CD8-positive, alpha-beta memory T cell (primary cell): ENCODE measurements around the gene PKIB. TPM values are rescaled to one million over a fixed set of nuclear protein-coding genes. Genes with fewer than 3 reads are reported as not detected.
"Not testable (repeated sequence)": the region's sequence is repeated elsewhere in the genome, so short reads cannot be mapped to it uniquely, and the experiment has no call there.

Source experiments
- CTCF ChIA-PET: fragments of 350-600 bp; sonication (Branson Sonifier 250); formaldehyde crosslinking; loops from one replicate; lab custom pipeline; 2021; ENCODE audit warnings: antibody characterized with exemption; lab: Charles Lee
- POLR2A ChIA-PET: fragments of 350-600 bp; sonication (Branson Sonifier 250); formaldehyde crosslinking; loops from one replicate; lab custom pipeline; 2021; ENCODE audit warnings: antibody characterized with exemption; lab: Charles Lee
- DNase-seq, 5 donors: peaks; one replicate each; pipeline versions ENCODE4 v3.0.0 to v3.0.0-alpha.2; 2020 to 2022; ENCODE audit warnings: mixed read lengths in 1 of 5
- H3K27ac ChIP-seq: one replicate; pipeline ENCODE4 v1.7.0; 2013; ENCODE audit warnings: low read depth, mild to moderate bottlenecking, low read length, moderate library complexity
- H3K27me3 ChIP-seq: 2 replicates; pipeline ENCODE4 v1.7.0; 2013; ENCODE audit warnings: low read length, mild to moderate bottlenecking; ENCODE audit not compliant: insufficient read depth, poor library complexity, severe bottlenecking
- H3K36me3 ChIP-seq: 2 replicates; pipeline ENCODE4 v1.7.0; 2013; ENCODE audit warnings: mild to moderate bottlenecking, low read length, moderate library complexity; ENCODE audit not compliant: insufficient read depth
- H3K4me1 ChIP-seq: 2 replicates; pipeline ENCODE4 v1.7.0; 2013; ENCODE audit warnings: mild to moderate bottlenecking, low read length, moderate library complexity; ENCODE audit not compliant: insufficient read depth
- H3K4me3 ChIP-seq: 2 replicates; pipeline ENCODE4 v1.7.0; 2013; ENCODE audit warnings: mild to moderate bottlenecking, low read length
- H3K9me3 ChIP-seq: 2 replicates; pipeline ENCODE4 v1.7.0; 2013; ENCODE audit warnings: mild to moderate bottlenecking, low read length
- H3K27ac Mint-ChIP-seq, 8 donors: one replicate each; pipeline ENCODE4 v1.8.0; 2020 to 2021; ENCODE audit warnings: mixed read lengths in 8 of 8, mild to moderate bottlenecking in 6 of 8, inconsistent platforms in 3 of 8, moderate library complexity in 3 of 8
- H3K27me3 Mint-ChIP-seq, 2 donors: one replicate each; pipeline ENCODE4 v1.8.0; 2020 to 2021; ENCODE audit warnings: mixed read lengths in 2 of 2, mild to moderate bottlenecking in 1 of 2, moderate library complexity in 1 of 2
- H3K36me3 Mint-ChIP-seq, 3 donors: one replicate each; pipeline ENCODE4 v1.8.0; 2020 to 2021; ENCODE audit warnings: mixed read lengths in 3 of 3, inconsistent platforms in 1 of 3, mild to moderate bottlenecking in 1 of 3
- H3K4me1 Mint-ChIP-seq, 3 donors: one replicate each; pipeline ENCODE4 v1.8.0; 2020 to 2021; ENCODE audit warnings: mixed read lengths in 3 of 3, inconsistent platforms in 1 of 3, mild to moderate bottlenecking in 1 of 3
- H3K4me3 Mint-ChIP-seq, 7 donors: one replicate each; pipeline ENCODE4 v1.8.0; 2020 to 2021; ENCODE audit warnings: mixed read lengths in 7 of 7, mild to moderate bottlenecking in 6 of 7, moderate library complexity in 4 of 7, inconsistent platforms in 2 of 7
- H3K9me3 Mint-ChIP-seq, 5 donors: one replicate each; pipeline ENCODE4 v1.8.0; 2020 to 2022; ENCODE audit warnings: mixed read lengths in 5 of 5, mild to moderate bottlenecking in 3 of 5, moderate library complexity in 2 of 5, inconsistent platforms in 1 of 5
- polyA plus RNA-seq: library from polyadenylated mRNA; unstranded; fragments of 300-500 nt; fragmentation: Illumina TruSeq; gene quantifications from one replicate; pipeline ENCODE4 v1.2.3, GENCODE V29; 2021
- total RNA-seq, 2 experiments: library from RNA; stranded (reverse); gene quantifications; one replicate each; pipeline ENCODE4 v1.2.3, GENCODE V29; 2021

Gene PKIB
- total and polyA plus RNA-seq, 3 experiments from 2014 or later, result 0.26 to 0.98 TPM; not detected in 1

- no peaks in the 10 kb centered on the region for H3K4me1 Mint-ChIP-seq
- Histone ChIP-seq H3K27me3 (no peaks in the 10 kb centered on the region), H3K4me1 (no peaks in the 10 kb centered on the region), H3K27ac (no peak overlapping the region), H3K4me3 (no peak overlapping the region), H3K36me3 (no peaks in the 10 kb centered on the region), H3K9me3 (no peaks in the 10 kb centered on the region)
- ChIA-PET CTCF (no interaction called here), POLR2A (no interaction called here)
- DNase-seq, result no peak
- no peak overlapping the region for H3K4me3 Mint-ChIP-seq
- H3K36me3 Mint-ChIP-seq, result peaks cover 0 to 4% (median 2%) of the 10 kb centered on the region in 3 donors
- peaks cover 0 to 12% (median 3%) of the 10 kb centered on the region in 5 donors for H3K9me3 Mint-ChIP-seq
- no peak overlapping the region for H3K27ac Mint-ChIP-seq
- peaks cover 4 to 27% of the 10 kb centered on the region in 2 donors for H3K27me3 Mint-ChIP-seq
These were observed 40.9 kb upstream of the PKIB start for GRCh38 chr6:122569230-122569771.

GRCh38 chr6:122571888-122572287 lies 38.3 kb upstream of the PKIB start:
- H3K4me1 Mint-ChIP-seq, result no peaks in the 10 kb centered on the region
- no peak overlapping the region for H3K27ac Mint-ChIP-seq
- CTCF ChIA-PET, result no interaction called here

GRCh38 chr6:122576888-122577287 lies 33.3 kb upstream of the PKIB start:
- Mint-ChIP-seq H3K27ac (no peak overlapping the region), H3K27me3 (peaks cover 0 to 1% of the 10 kb centered on the region in 2 donors), H3K4me1 (no peaks in the 10 kb centered on the region), H3K4me3 (no peak overlapping the region), H3K36me3 (peaks cover 0 to 4% (median 0%) of the 10 kb centered on the region in 3 donors), H3K9me3 (peaks cover 14 to 21% (median 15%) of the 10 kb centered on the region in 5 donors)
- H3K4me3 ChIP-seq, result no peak overlapping the region
- H3K9me3 ChIP-seq, result no peaks in the 10 kb centered on the region
- H3K36me3 ChIP-seq, result no peaks in the 10 kb centered on the region
- no peaks in the 10 kb centered on the region for H3K27me3 ChIP-seq
- CTCF ChIA-PET, result no interaction called here
- H3K4me1 ChIP-seq, result no peaks in the 10 kb centered on the region
- H3K27ac ChIP-seq, result no peak overlapping the region
- DNase-seq, result no peak
- POLR2A ChIA-PET, result no interaction called here

More at GRCh38 chr6:122571888-122572287, 38.3 kb upstream of the PKIB start:
- no peak overlapping the region for H3K4me3 Mint-ChIP-seq
- POLR2A ChIA-PET, result no interaction called here
- H3K9me3 Mint-ChIP-seq, result peaks cover 3 to 20% (median 13%) of the 10 kb centered on the region in 5 donors
- no peaks in the 10 kb centered on the region for H3K9me3 ChIP-seq
- DNase-seq, result no peak
- no peak overlapping the region for H3K4me3 ChIP-seq
- H3K36me3 Mint-ChIP-seq, result peaks cover 0 to 4% (median 0%) of the 10 kb centered on the region in 3 donors
- peaks cover 4 to 17% of the 10 kb centered on the region in 2 donors for H3K27me3 Mint-ChIP-seq
- no peaks in the 10 kb centered on the region for H3K27me3 ChIP-seq
- no peak overlapping the region for H3K27ac ChIP-seq
- no peaks in the 10 kb centered on the region for H3K4me1 ChIP-seq
- H3K36me3 ChIP-seq, result no peaks in the 10 kb centered on the region

DNA sequence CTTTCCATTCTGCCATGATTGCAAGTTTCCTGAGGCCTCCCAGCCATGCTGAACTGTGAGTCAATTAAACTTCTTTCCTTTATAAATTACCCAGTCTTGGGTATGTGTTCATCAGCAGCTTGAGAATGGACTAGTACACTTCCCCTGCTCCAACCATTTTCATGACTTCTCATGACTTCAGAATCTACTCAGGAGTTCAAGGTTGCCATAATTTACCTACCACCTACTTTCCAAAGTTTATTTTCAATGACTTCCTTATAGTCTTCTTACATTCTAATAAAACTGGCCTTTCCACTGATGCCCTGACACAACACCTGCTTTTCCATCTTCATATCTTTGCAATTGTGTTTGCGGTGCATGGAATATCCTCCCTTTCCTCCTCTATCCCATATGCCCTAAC lies 31.2 kb upstream of the PKIB start:
- H3K36me3 ChIP-seq, result no peaks in the 10 kb centered on the region
- Mint-ChIP-seq H3K27me3 (peaks cover 0 to 3% of the 10 kb centered on the region in 2 donors), H3K27ac (no peak overlapping the region), H3K36me3 (no peaks in the 10 kb centered on the region), H3K4me3 (no peak overlapping the region), H3K4me1 (no peaks in the 10 kb centered on the region), H3K9me3 (peaks cover 9 to 17% (median 15%) of the 10 kb centered on the region in 5 donors)
- H3K4me1 ChIP-seq, result no peaks in the 10 kb centered on the region
- H3K4me3 ChIP-seq, result no peak overlapping the region
- no peaks in the 10 kb centered on the region for H3K9me3 ChIP-seq
- no peaks in the 10 kb centered on the region for H3K27me3 ChIP-seq
- POLR2A ChIA-PET, result no interaction called here
- DNase-seq, result no peak
- no peak overlapping the region for H3K27ac ChIP-seq
- CTCF ChIA-PET, result no interaction called here

DNA sequence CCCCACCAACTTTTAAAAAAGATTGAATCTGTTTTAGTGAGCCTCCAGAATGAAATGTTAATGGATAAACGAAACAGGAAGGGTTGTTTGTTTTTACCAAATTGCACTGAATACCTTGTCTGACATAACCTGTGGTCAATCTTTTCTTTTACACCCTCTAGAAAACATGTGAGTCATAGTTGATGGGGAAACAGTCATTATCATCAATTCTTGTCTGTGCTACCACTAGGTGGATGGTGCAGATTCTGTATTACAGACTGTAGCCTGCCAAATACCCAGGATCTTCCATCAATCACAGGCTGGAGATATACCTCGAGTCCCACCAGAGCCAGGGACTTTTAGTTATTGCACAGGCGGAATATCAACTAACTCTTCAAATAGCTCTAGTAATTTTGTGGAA lies 29.5 kb upstream of the PKIB start:
- Mint-ChIP-seq H3K4me3 (no peak overlapping the region), H3K36me3 (no peaks in the 10 kb centered on the region), H3K27ac (no peak overlapping the region), H3K4me1 (no peaks in the 10 kb centered on the region), H3K9me3 (peaks cover 3 to 13% (median 8%) of the 10 kb centered on the region in 5 donors), H3K27me3 (peaks cover 0 to 3% of the 10 kb centered on the region in 2 donors)
- POLR2A ChIA-PET, result no interaction called here
- no peaks in the 10 kb centered on the region for H3K4me1 ChIP-seq
- no peaks in the 10 kb centered on the region for H3K27me3 ChIP-seq
- no peaks in the 10 kb centered on the region for H3K9me3 ChIP-seq
- CTCF ChIA-PET, result no interaction called here
- H3K27ac ChIP-seq, result no peak overlapping the region
- no peak overlapping the region for H3K4me3 ChIP-seq
- H3K36me3 ChIP-seq, result no peaks in the 10 kb centered on the region
- no peak for DNase-seq

GRCh38 chr6:122589115-122589514 lies 21.1 kb upstream of the PKIB start:
- no peak for DNase-seq
- Mint-ChIP-seq H3K27me3 (peaks cover 0 to 4% of the 10 kb centered on the region in 2 donors), H3K4me1 (no peaks in the 10 kb centered on the region), H3K27ac (no peak overlapping the region), H3K4me3 (no peak overlapping the region), H3K36me3 (no peaks in the 10 kb centered on the region), H3K9me3 (peaks cover 0 to 3% (median 2%) of the 10 kb centered on the region in 5 donors)
- H3K27me3 ChIP-seq, result no peaks in the 10 kb centered on the region
- no peaks in the 10 kb centered on the region for H3K4me1 ChIP-seq
- H3K4me3 ChIP-seq, result no peak overlapping the region
- H3K27ac ChIP-seq, result no peak overlapping the region
- no peaks in the 10 kb centered on the region for H3K36me3 ChIP-seq
- H3K9me3 ChIP-seq, result no peaks in the 10 kb centered on the region
- CTCF ChIA-PET, result no interaction called here
- POLR2A ChIA-PET, result no interaction called here

- H3K36me3 ChIP-seq, H3K4me3 Mint-ChIP-seq, DNase-seq, H3K9me3 ChIP-seq, H3K4me1 Mint-ChIP-seq, H3K27ac Mint-ChIP-seq, H3K27ac ChIP-seq, H3K4me1 ChIP-seq, CTCF ChIA-PET, H3K36me3 Mint-ChIP-seq, H3K9me3 Mint-ChIP-seq, POLR2A ChIA-PET, H3K4me3 ChIP-seq, H3K27me3 ChIP-seq: not testable (repeated sequence)
- H3K27me3 Mint-ChIP-seq, result peaks cover 2 to 11% of the 10 kb centered on the region in 2 donors
These were observed 11.9 kb upstream of the PKIB start for GRCh38 chr6:122598295-122598694.

- H3K36me3 ChIP-seq, result no peaks in the 10 kb centered on the region
- H3K9me3 ChIP-seq, result no peaks in the 10 kb centered on the region
- Mint-ChIP-seq H3K27ac (no peak overlapping the region), H3K27me3 (peaks cover 7 to 18% of the 10 kb centered on the region in 2 donors), H3K9me3 (peaks cover 0 to 3% (median 0%) of the 10 kb centered on the region in 5 donors), H3K4me3 (no peak overlapping the region), H3K36me3 (no peaks in the 10 kb centered on the region), H3K4me1 (peaks cover 3 to 6% (median 5%) of the 10 kb centered on the region in 3 donors)
- no peak overlapping the region for H3K4me3 ChIP-seq
- no peak for DNase-seq
- POLR2A ChIA-PET, result no interaction called here
- H3K27me3 ChIP-seq, result no peaks in the 10 kb centered on the region
- H3K27ac ChIP-seq, result no peak overlapping the region
- no peaks in the 10 kb centered on the region for H3K4me1 ChIP-seq
- CTCF ChIA-PET, result no interaction called here
These were observed 5.5 kb upstream of the PKIB start for GRCh38 chr6:122604676-122605075.
